ENCODE results near the gene SLC10A2. TPM values are rescaled to one million over a fixed set of nuclear protein-coding genes. Genes with fewer than 3 reads are reported as not detected.

The SLC10A2 gene
- total RNA-seq, 2 experiments from 2014 or later, result not detected

GRCh38 chr13:103081435-103081834 lies 15.2 kb upstream of the SLC10A2 start:
- Mint-ChIP-seq H3K9me3 (no peaks in the 10 kb centered on the region), H3K27ac (no peak overlapping the region), H3K36me3 (ENCODE audit: low read depth) (no peaks in the 10 kb centered on the region), H3K27me3 (ENCODE audit: low read depth) (peaks cover 17% of the 10 kb centered on the region), H3K4me1 (ENCODE audit: low read depth) (no peaks in the 10 kb centered on the region), H3K4me3 (no peak overlapping the region)
- no peak for DNase-seq
- intact Hi-C loops (cut with micrococcal nuclease), result no loop called here
- CTCF ChIA-PET, result no interaction called here

DNA sequence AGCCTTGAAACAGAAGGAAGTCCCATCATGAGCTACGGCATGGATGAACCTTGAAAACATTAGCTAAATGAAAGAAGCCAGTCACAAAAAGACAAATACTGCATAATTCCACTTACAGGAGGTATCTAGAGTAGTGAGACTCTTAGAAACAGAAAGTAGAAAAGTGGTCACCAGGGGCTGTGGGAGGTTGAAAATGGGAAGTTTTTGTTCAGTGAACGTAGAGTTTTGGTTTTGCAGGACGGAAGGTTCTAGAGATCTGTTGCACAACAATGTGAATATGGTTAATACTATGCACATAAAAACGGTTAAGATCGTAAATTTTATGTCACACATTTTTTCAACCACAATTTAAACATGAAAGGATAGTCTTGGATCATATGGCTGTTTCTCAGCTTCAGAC lies 11.9 kb upstream of the SLC10A2 start:
- H3K4me1 Mint-ChIP-seq (ENCODE audit: low read depth), result no peaks in the 10 kb centered on the region
- CTCF ChIA-PET, result no interaction called here
- H3K27ac Mint-ChIP-seq, result no peak overlapping the region
- no peaks in the 10 kb centered on the region for H3K36me3 Mint-ChIP-seq (ENCODE audit: low read depth)
- H3K27me3 Mint-ChIP-seq (ENCODE audit: low read depth), result peaks cover 17% of the 10 kb centered on the region
- H3K4me3 Mint-ChIP-seq, result no peak overlapping the region
- H3K9me3 Mint-ChIP-seq, result no peaks in the 10 kb centered on the region
- intact Hi-C loops (cut with micrococcal nuclease), result no loop called here
- DNase-seq, result no peak

- Mint-ChIP-seq H3K36me3 (ENCODE audit: low read depth) (no peaks in the 10 kb centered on the region), H3K4me3 (no peak overlapping the region), H3K27ac (no peak overlapping the region), H3K27me3 (ENCODE audit: low read depth) (no peaks in the 10 kb centered on the region), H3K4me1 (ENCODE audit: low read depth) (no peaks in the 10 kb centered on the region), H3K9me3 (no peaks in the 10 kb centered on the region)
- DNase-seq, result no peak
- CTCF ChIA-PET, result no interaction called here
- intact Hi-C loops (cut with micrococcal nuclease), result no loop called here
Observed at GRCh38 chr13:103068836-103069235, 2.6 kb upstream of the SLC10A2 start.

DNA sequence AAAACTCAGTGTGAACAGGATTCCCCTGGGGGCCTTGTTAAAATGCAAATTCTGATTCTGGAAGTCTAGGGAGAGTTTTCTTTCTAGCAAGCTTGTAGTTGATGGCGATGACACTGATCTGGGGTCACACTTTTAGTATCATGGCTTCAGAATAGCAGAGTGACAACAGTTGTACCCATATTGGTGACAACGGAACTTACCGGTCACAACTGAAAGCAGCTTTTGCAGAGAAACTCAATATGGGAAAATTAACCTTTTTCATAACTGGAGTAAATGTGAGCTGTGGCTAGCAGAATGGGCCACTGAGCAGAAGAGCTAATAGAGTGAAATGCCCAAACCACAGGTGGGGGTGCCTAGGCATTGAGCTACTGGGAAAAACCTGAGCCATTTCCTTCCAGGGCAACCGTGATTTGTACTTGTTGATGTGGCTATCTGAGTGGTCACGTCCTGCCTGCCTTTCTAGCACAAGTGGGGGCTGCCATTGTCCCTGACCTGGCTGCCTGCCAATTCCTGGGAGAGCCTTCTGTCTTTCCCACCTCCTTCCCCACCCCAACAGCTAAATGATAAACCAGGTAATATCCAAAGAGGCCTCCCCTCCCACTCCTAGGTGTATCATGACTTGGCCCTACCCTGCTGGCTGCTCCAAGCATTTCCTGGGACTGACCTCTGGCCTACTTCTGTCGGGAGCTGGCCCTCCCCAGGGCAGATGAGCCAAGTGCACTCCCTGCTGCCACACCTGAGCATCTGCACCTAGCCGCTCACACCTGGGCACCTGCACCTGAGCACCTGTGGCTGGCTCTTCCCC lies 1.7 kb upstream of the SLC10A2 start:
- Mint-ChIP-seq H3K9me3 (no peaks in the 10 kb centered on the region), H3K4me1 (ENCODE audit: low read depth) (no peaks in the 10 kb centered on the region), H3K4me3 (no peak overlapping the region), H3K27ac (no peak overlapping the region), H3K36me3 (ENCODE audit: low read depth) (no peaks in the 10 kb centered on the region), H3K27me3 (ENCODE audit: low read depth) (no peaks in the 10 kb centered on the region)
- no peak for DNase-seq
- intact Hi-C loops (cut with micrococcal nuclease), result no loop called here
- CTCF ChIA-PET, result interaction anchor here (0.6 kb wide), 1 partner anchor 160 kb away, joined by 4 read pairs; no protein-coding TSS in a partner anchor

DNA sequence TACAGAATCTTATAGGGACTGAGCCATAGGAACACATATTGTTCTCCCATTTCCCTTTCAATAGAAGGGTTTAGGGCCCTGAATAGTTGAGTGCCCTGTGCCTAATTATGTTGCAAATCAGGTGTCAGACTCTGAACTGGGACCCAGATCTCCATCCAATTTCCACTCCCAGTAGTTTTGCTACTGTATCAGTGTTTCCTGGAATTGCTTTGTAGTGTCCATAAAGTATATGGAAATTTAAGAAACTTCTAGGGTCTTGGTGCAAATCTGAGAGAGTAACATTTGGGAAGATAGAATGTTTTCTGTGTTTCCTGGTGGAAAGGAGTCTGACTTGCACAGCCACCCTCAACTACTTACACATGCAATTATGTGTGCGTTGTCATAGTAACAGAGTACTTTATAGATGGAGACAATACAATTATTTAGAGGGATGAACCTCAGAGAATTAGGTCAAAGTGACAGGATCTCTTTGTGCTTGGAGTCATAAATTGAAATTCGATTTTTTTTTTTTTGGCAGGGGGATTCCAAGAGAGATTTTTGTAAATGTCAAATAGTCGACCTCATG lies 646 bp upstream of the SLC10A2 start:
- Mint-ChIP-seq H3K4me3 (no peak overlapping the region), H3K9me3 (no peaks in the 10 kb centered on the region), H3K4me1 (ENCODE audit: low read depth) (no peaks in the 10 kb centered on the region), H3K27me3 (ENCODE audit: low read depth) (no peaks in the 10 kb centered on the region), H3K36me3 (ENCODE audit: low read depth) (no peaks in the 10 kb centered on the region), H3K27ac (no peak overlapping the region)
- intact Hi-C loops (cut with micrococcal nuclease), result no loop called here
- CTCF ChIA-PET, result no interaction called here
- DNase-seq, result no peak

DNA sequence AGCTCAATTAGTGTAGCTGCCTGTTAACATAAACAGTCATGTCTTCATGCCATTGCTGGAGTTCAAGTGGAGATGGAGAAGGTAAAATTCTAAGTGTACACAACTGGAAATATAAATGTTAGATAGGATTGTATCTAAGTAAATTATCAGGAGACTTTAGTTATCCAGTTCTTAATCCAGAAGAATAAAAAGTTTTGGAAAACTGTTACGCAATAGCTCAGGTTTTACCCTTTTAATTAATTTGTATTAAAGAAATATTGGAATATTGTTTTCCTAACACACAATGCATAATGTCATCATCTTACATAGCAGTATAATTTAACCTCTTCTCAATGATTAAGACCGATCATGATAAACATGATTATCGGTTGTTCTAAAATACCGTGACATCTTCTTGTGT lies 2.8 kb downstream of the SLC10A2 start:
- Mint-ChIP-seq H3K27ac (no peak overlapping the region), H3K4me1 (ENCODE audit: low read depth) (no peaks in the 10 kb centered on the region), H3K27me3 (ENCODE audit: low read depth) (no peaks in the 10 kb centered on the region), H3K36me3 (ENCODE audit: low read depth) (no peaks in the 10 kb centered on the region), H3K4me3 (no peak overlapping the region), H3K9me3 (peaks cover 4% of the 10 kb centered on the region)
- intact Hi-C loops (cut with micrococcal nuclease), result no loop called here
- DNase-seq, result no peak
- CTCF ChIA-PET, result no interaction called here

- H3K4me3 Mint-ChIP-seq, result no peak overlapping the region
- DNase-seq, result no peak
- H3K4me1 Mint-ChIP-seq (ENCODE audit: low read depth), result no peaks in the 10 kb centered on the region
- intact Hi-C loops (cut with micrococcal nuclease), result no loop called here
- no peaks in the 10 kb centered on the region for H3K36me3 Mint-ChIP-seq (ENCODE audit: low read depth)
- H3K27me3 Mint-ChIP-seq (ENCODE audit: low read depth), result no peaks in the 10 kb centered on the region
- H3K9me3 Mint-ChIP-seq, result peaks cover 8% of the 10 kb centered on the region
- CTCF ChIA-PET, result no interaction called here
- no peak overlapping the region for H3K27ac Mint-ChIP-seq
Observed at GRCh38 chr13:103062079-103062478, 4.1 kb downstream of the SLC10A2 start.

DNA sequence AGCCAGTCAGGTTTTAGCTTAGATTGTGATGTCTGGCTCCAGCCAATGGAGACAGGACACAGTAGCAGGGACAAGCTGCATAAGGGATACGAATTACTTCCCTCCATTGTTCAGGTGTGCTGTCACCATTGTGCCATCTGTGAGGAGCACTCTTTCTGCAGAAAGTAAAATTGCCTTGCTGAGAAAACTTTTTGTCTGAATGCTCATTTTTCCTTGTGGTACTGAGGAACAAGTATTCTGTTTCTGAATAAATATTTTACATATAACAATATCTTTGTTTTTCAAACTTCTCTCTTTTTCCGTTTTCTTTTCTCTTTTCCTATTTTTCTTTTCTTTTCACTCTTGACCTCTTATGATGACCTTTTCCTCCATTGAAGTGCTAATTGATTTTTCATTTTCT lies 10.2 kb downstream of the SLC10A2 start:
- CTCF ChIA-PET, result no interaction called here

DNA sequence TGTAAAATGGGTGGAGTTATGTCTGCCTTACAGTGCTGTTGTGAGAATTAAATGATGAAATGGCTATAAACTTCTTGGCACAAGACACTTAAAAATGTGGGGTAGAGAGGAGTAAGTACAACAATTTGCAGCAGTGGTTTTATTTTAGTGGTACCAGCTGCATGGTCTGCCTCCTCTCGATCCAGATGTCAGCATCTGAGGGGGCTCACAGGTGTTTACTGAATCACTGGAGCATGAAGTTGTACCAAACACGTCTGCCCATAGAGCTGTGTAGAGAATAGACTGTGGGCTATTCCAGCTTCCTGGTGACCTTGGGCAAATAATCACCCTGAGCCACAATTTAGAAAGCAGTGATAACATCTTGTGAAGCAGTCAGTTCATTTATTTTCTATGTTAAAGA lies 11.1 kb downstream of the SLC10A2 start:
- Mint-ChIP-seq H3K9me3 (peaks cover 25% of the 10 kb centered on the region), H3K27ac (no peak overlapping the region), H3K27me3 (ENCODE audit: low read depth) (no peaks in the 10 kb centered on the region), H3K36me3 (ENCODE audit: low read depth) (no peaks in the 10 kb centered on the region), H3K4me1 (ENCODE audit: low read depth) (no peaks in the 10 kb centered on the region), H3K4me3 (no peak overlapping the region)
- CTCF ChIA-PET, result no interaction called here
- DNase-seq, result no peak
- intact Hi-C loops (cut with micrococcal nuclease), result no loop called here

More for the DNA sequence above, 10.2 kb downstream of the SLC10A2 start:
- intact Hi-C loops (cut with micrococcal nuclease), result no loop called here
- Mint-ChIP-seq H3K27ac (no peak overlapping the region), H3K4me1 (ENCODE audit: low read depth) (no peaks in the 10 kb centered on the region), H3K4me3 (no peak overlapping the region), H3K36me3 (ENCODE audit: low read depth) (no peaks in the 10 kb centered on the region), H3K27me3 (ENCODE audit: low read depth) (no peaks in the 10 kb centered on the region), H3K9me3 (peaks cover 25% of the 10 kb centered on the region)
- no peak for DNase-seq

GRCh38 chr13:103046676-103047075 lies 19.5 kb downstream of the SLC10A2 start:
- Mint-ChIP-seq H3K4me1 (ENCODE audit: low read depth) (no peaks in the 10 kb centered on the region), H3K9me3 (no peaks in the 10 kb centered on the region), H3K27ac (no peak overlapping the region), H3K36me3 (ENCODE audit: low read depth) (no peaks in the 10 kb centered on the region), H3K4me3 (no peak overlapping the region), H3K27me3 (ENCODE audit: low read depth) (no peaks in the 10 kb centered on the region)
- CTCF ChIA-PET, result no interaction called here
- DNase-seq, result no peak
- intact Hi-C loops (cut with micrococcal nuclease), result no loop called here

- no peaks in the 10 kb centered on the region for H3K4me1 Mint-ChIP-seq (ENCODE audit: low read depth)
- no peak for DNase-seq
- no peak overlapping the region for H3K4me3 Mint-ChIP-seq
- intact Hi-C loops (cut with micrococcal nuclease), result no loop called here
- H3K27me3 Mint-ChIP-seq (ENCODE audit: low read depth), result no peaks in the 10 kb centered on the region
- CTCF ChIA-PET, result no interaction called here
- H3K36me3 Mint-ChIP-seq (ENCODE audit: low read depth), result no peaks in the 10 kb centered on the region
- no peak overlapping the region for H3K27ac Mint-ChIP-seq
- no peaks in the 10 kb centered on the region for H3K9me3 Mint-ChIP-seq
Observed at GRCh38 chr13:103044056-103044455, 22.2 kb downstream of the SLC10A2 start.

DNA sequence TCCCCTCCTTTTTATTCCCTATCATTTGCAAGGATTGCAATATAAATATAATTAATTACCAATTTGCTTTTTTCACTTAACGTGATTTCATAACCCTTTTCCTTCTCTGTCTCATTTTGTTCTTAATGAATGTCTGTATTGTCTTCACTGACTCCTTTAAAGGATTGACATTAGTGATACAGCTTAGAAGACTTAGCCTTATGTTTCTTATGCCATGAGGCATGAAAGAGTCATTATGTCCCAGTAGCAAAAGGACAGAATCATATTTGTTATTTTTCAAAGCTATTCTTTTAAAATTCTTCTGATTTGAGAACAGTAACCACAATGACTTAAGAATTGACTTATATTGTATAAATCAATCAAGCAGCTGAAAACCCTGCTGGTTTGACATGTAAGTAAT lies 26.2 kb downstream of the SLC10A2 start:
- Mint-ChIP-seq H3K27me3 (ENCODE audit: low read depth) (no peaks in the 10 kb centered on the region), H3K36me3 (ENCODE audit: low read depth) (no peaks in the 10 kb centered on the region), H3K4me3 (no peak overlapping the region), H3K27ac (no peak overlapping the region), H3K4me1 (ENCODE audit: low read depth) (no peaks in the 10 kb centered on the region), H3K9me3 (no peaks in the 10 kb centered on the region)
- CTCF ChIA-PET, result no interaction called here
- DNase-seq, result no peak
- intact Hi-C loops (cut with micrococcal nuclease), result no loop called here

DNA sequence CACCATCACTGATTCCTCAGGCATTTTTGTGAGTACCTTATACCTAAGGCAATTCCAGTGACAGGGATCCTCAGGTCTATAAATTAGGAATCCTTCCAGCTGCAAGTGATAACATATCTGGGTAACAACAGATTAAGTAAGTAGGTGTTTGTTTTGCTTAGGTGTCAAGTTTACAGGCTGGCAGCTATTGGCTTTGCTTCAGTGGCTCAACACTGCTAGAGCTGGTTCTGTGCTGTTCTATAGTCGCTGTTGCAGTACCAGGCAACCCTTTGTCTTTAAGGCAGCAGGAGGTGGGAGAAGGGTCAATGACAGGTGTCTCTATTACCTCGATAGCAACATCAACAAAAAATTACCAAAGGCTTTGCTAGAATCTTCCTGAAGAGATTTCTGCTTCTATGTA lies 27.0 kb downstream of the SLC10A2 start:
- H3K27ac Mint-ChIP-seq, result no peak overlapping the region
- H3K9me3 Mint-ChIP-seq, result no peaks in the 10 kb centered on the region
- CTCF ChIA-PET, result no interaction called here
- H3K27me3 Mint-ChIP-seq (ENCODE audit: low read depth), result no peaks in the 10 kb centered on the region
- DNase-seq, result no peak
- no peak overlapping the region for H3K4me3 Mint-ChIP-seq
- intact Hi-C loops (cut with micrococcal nuclease), result no loop called here
- H3K36me3 Mint-ChIP-seq (ENCODE audit: low read depth), result no peaks in the 10 kb centered on the region
- no peaks in the 10 kb centered on the region for H3K4me1 Mint-ChIP-seq (ENCODE audit: low read depth)

Data from activated naive CD4-positive, alpha-beta T cell treated with anti-CD3 and anti-CD28 coated beads for 36 hours (primary cell).